GM12865 (cell line): ENCODE results near the gene DDA1.

Experiments used
- DNase-seq: peaks from one replicate; pipeline ENCODE4 v3.0.0; 2010; ENCODE audit warnings: low read depth
- H3K4me3 ChIP-seq: 2 replicates; pipeline ENCODE4 v1.5.1; 2011; ENCODE audit warnings: mild to moderate bottlenecking, low read depth, low read length, control low read depth
- TF ChIP-seq, protein P1 (sequence below): IDR thresholded peaks from 2 replicates; pipeline ENCODE4 v1.5.1; 2011; ENCODE audit warnings: low read length, control low read depth, low read depth, inconsistent platforms; ENCODE audit not compliant: insufficient read depth; ENCODE audit errors: missing control alignments

DDA1 gene

DNA sequence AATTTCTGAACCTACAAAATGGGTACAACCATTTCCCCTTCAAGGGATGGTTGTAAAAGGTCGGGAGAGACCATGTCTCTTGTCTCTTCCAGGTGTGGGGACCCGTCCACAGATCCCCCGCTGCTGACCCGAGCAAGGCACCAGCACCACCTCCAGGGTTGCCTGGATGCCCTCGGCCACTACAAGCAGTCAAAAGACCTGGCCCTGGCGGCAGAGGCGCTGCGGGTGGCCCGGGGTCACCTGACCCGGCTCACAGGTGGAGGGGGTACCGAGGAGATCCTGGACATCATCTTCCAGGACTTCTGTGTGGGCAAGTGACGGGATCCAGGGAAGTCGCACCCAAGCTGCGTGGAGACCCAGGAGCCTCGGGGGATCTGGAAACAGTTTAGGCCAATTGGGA is 32.0 kb downstream of the DDA1 start:
- H3K4me3 ChIP-seq: no peak overlapping the region
- no peak for DNase-seq
- TF ChIP-seq, protein P1, sequence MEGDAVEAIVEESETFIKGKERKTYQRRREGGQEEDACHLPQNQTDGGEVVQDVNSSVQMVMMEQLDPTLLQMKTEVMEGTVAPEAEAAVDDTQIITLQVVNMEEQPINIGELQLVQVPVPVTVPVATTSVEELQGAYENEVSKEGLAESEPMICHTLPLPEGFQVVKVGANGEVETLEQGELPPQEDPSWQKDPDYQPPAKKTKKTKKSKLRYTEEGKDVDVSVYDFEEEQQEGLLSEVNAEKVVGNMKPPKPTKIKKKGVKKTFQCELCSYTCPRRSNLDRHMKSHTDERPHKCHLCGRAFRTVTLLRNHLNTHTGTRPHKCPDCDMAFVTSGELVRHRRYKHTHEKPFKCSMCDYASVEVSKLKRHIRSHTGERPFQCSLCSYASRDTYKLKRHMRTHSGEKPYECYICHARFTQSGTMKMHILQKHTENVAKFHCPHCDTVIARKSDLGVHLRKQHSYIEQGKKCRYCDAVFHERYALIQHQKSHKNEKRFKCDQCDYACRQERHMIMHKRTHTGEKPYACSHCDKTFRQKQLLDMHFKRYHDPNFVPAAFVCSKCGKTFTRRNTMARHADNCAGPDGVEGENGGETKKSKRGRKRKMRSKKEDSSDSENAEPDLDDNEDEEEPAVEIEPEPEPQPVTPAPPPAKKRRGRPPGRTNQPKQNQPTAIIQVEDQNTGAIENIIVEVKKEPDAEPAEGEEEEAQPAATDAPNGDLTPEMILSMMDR: no peak

DNA sequence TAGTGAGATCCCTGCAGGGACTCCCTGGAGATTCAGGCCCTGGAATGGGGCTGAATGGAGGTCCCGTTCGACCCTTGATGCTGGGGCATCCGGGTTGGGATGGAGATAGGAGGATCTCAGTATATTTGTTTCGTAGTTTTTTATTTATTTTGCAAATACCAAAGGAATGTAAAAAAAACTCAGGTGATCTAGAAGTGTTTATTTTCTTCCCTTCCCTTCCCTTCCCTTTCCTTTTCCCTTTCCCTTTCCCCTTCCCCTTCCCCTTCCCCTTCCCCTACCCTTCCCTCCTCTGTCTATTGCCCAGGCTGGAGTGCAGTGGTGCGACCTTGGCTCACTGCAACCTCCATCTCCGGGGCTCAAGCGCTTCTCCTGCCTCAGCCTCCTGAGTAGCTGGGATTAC is 32.5 kb downstream of the DDA1 start:
- no peak for DNase-seq
- H3K4me3 ChIP-seq: no peak overlapping the region
- TF ChIP-seq, protein P1: no peak

DNA sequence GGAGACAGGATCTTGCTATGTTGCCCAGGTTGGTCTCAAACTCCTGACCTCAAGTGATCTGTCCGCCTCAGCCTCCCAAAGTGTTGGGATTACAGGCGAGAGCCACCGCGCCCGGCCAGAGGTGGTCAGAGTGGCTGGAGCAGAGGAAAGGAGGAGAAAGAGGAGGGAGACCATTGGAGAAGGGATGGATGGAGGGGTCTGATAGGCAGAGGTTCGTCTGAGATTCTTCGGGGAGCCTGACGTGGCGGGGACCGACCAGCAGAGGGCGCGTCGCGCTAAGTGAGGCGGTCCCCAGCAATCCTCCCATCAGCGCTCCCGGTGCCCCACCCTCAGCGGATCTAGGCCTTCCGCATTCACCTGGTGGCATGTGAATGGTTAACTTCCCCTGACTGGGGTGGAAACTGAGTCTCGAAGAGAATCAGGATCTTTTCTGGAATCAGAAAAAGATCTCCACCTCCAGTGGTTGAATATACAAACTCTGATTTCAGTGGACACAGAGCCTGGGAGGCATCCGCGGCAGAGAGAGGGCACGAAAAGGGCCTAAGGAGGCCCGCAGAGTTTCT is 36.8 kb downstream of the DDA1 start:
- H3K4me3 ChIP-seq: no peak overlapping the region
- TF ChIP-seq, protein P1: peak; percentile 94
- peak; percentile 82 for DNase-seq

DNA sequence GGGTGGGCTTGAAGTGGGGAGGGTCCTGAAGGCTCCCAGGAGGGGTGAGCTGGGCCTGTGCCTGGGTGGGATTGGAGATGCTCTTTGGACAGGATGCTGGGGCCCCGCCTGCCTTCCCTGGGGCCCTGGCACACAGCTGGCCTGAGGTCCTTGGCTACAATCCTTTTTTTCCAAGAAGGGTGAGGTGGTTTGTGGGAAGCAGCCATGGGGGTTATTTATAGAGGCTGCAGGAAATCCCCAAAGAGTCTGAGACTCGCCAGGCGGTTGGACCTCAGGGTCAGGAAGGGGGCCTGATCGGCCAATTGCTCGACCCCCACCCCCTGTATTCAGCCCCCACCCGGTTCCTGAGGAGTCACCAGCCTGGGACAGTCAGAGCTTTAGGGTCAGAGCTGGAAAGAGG is 38.0 kb downstream of the DDA1 start:
- no peak for DNase-seq

DNA sequence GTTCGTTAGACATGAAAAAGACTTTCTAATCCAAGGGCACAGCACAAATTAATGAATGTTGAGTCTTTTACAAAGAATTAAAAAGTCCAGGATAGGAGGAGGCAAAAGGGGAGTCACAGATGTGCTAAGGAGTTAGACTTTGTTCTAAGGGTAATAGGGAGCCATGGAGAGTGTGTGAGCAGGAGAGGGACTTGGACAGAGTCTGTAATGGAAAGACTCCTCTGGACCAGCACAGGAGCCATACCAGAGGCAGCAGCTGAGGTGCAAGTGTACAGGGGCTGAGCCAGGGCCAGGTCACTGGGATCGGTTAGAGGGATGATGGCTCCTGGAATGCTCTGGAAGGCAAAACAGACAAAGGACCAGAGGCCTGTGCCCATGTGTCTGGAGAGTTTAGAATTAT is 38.5 kb downstream of the DDA1 start:
- TF ChIP-seq, protein P1: no peak
- no peak overlapping the region for H3K4me3 ChIP-seq

More for the DNA sequence above, 38.0 kb downstream of the DDA1 start:
- no peak overlapping the region for H3K4me3 ChIP-seq
- TF ChIP-seq, protein P1: no peak

DNA sequence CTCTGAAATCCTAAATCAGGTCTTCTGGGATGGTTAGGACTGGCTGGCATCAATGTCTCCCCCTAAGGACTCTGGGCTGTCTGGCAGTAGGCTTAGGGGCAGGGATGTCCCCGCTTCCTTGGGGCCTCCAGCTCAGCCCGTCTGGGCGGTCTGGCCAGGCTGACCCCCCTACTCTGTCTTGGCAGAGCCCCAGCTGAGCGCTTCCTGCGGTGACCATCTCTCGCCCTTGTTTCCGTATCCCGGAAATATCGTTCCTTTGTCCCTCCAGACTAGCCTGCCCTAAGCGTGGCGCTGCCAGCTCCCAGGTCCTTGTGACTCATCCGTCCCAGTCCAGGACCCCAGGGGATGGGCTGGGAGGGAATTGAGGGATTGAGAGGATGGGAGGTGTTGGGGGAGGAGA is 39.3 kb downstream of the DDA1 start:
- TF ChIP-seq, protein P1: no peak
- no peak for DNase-seq
- no peak overlapping the region for H3K4me3 ChIP-seq

More for the DNA sequence above, 38.5 kb downstream of the DDA1 start:
- DNase-seq: no peak

DNA sequence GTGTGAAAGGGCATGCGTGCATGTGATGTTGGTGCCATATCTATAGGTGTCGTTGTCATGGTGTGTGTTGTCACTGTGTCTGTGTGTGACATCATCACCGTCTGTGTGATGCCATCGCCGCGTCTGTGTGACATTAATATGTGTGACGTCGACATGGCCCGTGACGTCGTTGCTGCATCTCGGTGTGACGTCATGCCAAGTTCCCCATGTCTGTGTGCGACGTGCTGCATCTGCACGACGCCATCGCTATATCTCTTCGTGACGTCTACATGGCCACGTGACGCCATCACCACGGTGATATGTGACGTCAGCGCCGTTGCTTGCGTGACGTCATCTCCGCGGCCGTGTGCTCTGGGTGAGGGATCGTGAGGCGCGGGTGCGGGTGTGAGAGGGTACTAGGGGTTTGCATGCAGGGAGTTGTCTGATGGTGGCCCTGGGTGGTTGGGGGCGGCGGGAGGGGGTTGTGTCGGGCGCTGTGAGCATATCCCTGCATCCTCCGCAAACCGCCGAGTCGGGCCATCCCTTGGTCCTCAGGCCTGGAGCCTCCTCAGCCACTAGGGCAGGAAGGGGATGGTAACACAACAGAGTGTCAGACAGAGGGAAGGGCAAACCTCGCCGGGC is 42.6 kb downstream of the DDA1 start:
- DNase-seq: no peak
- no peak overlapping the region for H3K4me3 ChIP-seq
- TF ChIP-seq, protein P1: no peak
